Measurements from ENCODE around the gene LRRC4. TPM values are rescaled to one million over a fixed set of nuclear protein-coding genes. Genes with fewer than 3 reads are reported as not detected.

The LRRC4 gene
- total and polyA plus RNA-seq, 2 donors (not counting 1 experiment from before 2014, with no cell fraction given): 0.20 to 0.33 TPM

DNA sequence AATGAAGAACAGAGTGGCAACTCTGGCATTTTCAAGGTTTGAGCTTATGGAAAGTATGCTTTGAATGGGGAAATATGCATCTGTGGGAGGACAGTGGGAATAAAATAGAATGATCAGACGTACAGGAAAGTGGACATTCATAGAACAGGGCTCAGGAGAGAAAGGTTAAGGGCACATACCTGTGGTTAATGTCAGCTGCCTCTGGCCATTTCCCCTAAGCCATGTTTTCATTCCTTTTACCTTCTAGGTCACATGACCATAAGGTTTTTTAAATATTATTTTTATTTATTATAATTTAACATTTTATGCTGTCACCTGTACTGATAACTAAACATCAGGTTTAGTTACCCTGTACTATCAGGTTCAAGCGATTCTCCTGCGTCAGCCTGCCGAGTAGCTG lies 52.8 kb downstream of the LRRC4 start:
- H2AFZ ChIP-seq (ENCODE audit: low read length): no peak overlapping the region
- no peaks in the 10 kb centered on the region for H3K9me3 ChIP-seq (ENCODE audit: control insufficient read depth, insufficient read depth, low read depth, low read length)
- no peak overlapping the region for H3K4me2 ChIP-seq (ENCODE audit: extremely low read depth, insufficient read depth, low read length)
- peak in 1 of 2 donors; percentile 20 for DNase-seq (ENCODE audit: low read depth in 2 of 2)
- no peaks in the 10 kb centered on the region for H3K4me1 ChIP-seq (ENCODE audit: control insufficient read depth, extremely low read depth, insufficient read depth, low read length)
- no peak overlapping the region for H3K9ac ChIP-seq (ENCODE audit: insufficient read depth, low read length)
- no peaks in the 10 kb centered on the region for H4K20me1 ChIP-seq (ENCODE audit: control insufficient read depth, extremely low read depth, insufficient read depth, low read length)
- no peaks in the 10 kb centered on the region for H3K79me2 ChIP-seq (ENCODE audit: control insufficient read depth, insufficient read depth, low read length)
- H3K36me3 ChIP-seq (ENCODE audit: control insufficient read depth, insufficient read depth, low read length): no peaks in the 10 kb centered on the region
- H3K4me3 ChIP-seq (replicated peaks in 1 of 4; ENCODE audit: control extremely low read depth in 1 of 4, insufficient read depth in 1 of 4, low read depth in 3 of 4, low read length in 4 of 4): no peak overlapping the region
- no peak for TF ChIP-seq CTCF (conservative IDR thresholded peaks at IDR 0.05 in 1 of 2, IDR thresholded peaks at IDR 0.05 in 1 of 2; ENCODE audit: low read depth in 1 of 2, low read length in 2 of 2)
- no peak for TF ChIP-seq EZH2 (IDR thresholded peaks at IDR 0.05; ENCODE audit: low read length, missing control alignments)
- H3K27ac ChIP-seq (ENCODE audit: insufficient read depth, low read length): no peak overlapping the region
- H3K27me3 ChIP-seq (ENCODE audit: control insufficient read depth, insufficient read depth, low read length): no peaks in the 10 kb centered on the region

Other genes with a start within 250 kb of the LRRC4 start
- 0.26 and 2.8 TPM in 2 replicates for gene LEP, start 209.8 kb upstream of the LRRC4 start, total RNA-seq
- 0.36 TPM in 1 of 2 replicates, not detected in the other for gene LEP, start 209.8 kb upstream of the LRRC4 start, polyA plus RNA-seq

All from fibroblast of lung (primary cell).